Esophagus (tissue), 2 donors: ENCODE measurements around the gene CBL. TPM values are rescaled to one million over a fixed set of nuclear protein-coding genes. Genes with fewer than 3 reads are reported as not detected.

ENCODE experiments used
- H3K27ac ChIP-seq, 2 donors: one replicate each; pipeline ENCODE4 v1.5.1; 2013; ENCODE audit warnings: low read depth in 2 of 2, mild to moderate bottlenecking in 2 of 2, inconsistent platforms in 1 of 2, low read length in 1 of 2, moderate library complexity in 1 of 2
- H3K27me3 ChIP-seq, 2 donors: one replicate each; pipeline ENCODE4 v1.6.1; 2013; ENCODE audit warnings: low read length in 2 of 2, control low read depth in 1 of 2, mild to moderate bottlenecking in 1 of 2; ENCODE audit not compliant: insufficient read depth in 2 of 2, control insufficient read depth in 1 of 2
- H3K36me3 ChIP-seq, 2 donors: one replicate each; pipeline ENCODE4 v1.6.1; 2013; ENCODE audit warnings: low read length in 1 of 2; ENCODE audit not compliant: control insufficient read depth in 2 of 2, insufficient read depth in 2 of 2
- H3K4me1 ChIP-seq, 2 donors: one replicate each; pipeline ENCODE4 v1.6.1; 2013; ENCODE audit warnings: low read length in 1 of 2; ENCODE audit not compliant: control insufficient read depth in 2 of 2, insufficient read depth in 2 of 2
- H3K4me3 ChIP-seq, 2 donors: one replicate each; pipeline ENCODE4 v1.5.1; 2013; ENCODE audit warnings: low read length in 2 of 2, mild to moderate bottlenecking in 2 of 2, low read depth in 1 of 2, moderate library complexity in 1 of 2
- H3K9me3 ChIP-seq, 2 donors: one replicate each; pipeline ENCODE4 v1.6.1; 2013; ENCODE audit warnings: mild to moderate bottlenecking in 2 of 2, low read depth in 1 of 2, low read length in 1 of 2, moderate library complexity in 1 of 2; ENCODE audit not compliant: control insufficient read depth in 2 of 2, insufficient read depth in 1 of 2
- WGBS, 2 donors: extraction: QIAGEN DNeasy Blood & Tissue Kit; methylation state at CpG; one replicate each; pipeline ENCODE4 v1.1.7; 2013; 5-methylcytosine and 5-hydroxymethylcytosine counted together
- polyA plus RNA-seq, 2 donors: library from polyadenylated mRNA; stranded (reverse); fragments of 200-250 nt; gene quantifications; one replicate each; pipeline ENCODE4 v1.2.3, GENCODE V29; 2013
- donor health status: healthy with polysubstance abuse.
- donor health status: Bipolar disorder and iron deficiency.

The CBL gene
- polyA plus RNA-seq, 2 donors = 3.0 to 6.2 TPM

- peaks cover 0 to 21% of the 10 kb centered on the region in 2 donors for H3K36me3 ChIP-seq
- 96 to 97% methylated on average over 9 of the region's 9 CpGs for WGBS, 2 donors
- H3K4me1 ChIP-seq = no peaks in the 10 kb centered on the region
- H3K9me3 ChIP-seq = no peaks in the 10 kb centered on the region
- H3K27me3 ChIP-seq = no peaks in the 10 kb centered on the region
- no peak overlapping the region for H3K27ac ChIP-seq
- no peak overlapping the region for H3K4me3 ChIP-seq
Measured at GRCh38 chr11:119299416-119299815, 93.3 kb downstream of the CBL start.

GRCh38 chr11:119300198-119300964 lies 94.2 kb downstream of the CBL start:
- no peak overlapping the region for H3K27ac ChIP-seq
- peaks cover 0 to 21% of the 10 kb centered on the region in 2 donors for H3K36me3 ChIP-seq
- no peaks in the 10 kb centered on the region for H3K27me3 ChIP-seq
- 74 to 85% methylated on average over 3 of the region's 3 CpGs for WGBS, 2 donors
- H3K9me3 ChIP-seq = no peaks in the 10 kb centered on the region
- H3K4me1 ChIP-seq = no peaks in the 10 kb centered on the region
- H3K4me3 ChIP-seq = no peak overlapping the region

GRCh38 chr11:119303227-119303718 lies 97.1 kb downstream of the CBL start:
- H3K4me1 ChIP-seq = peaks cover 2 to 3% of the 10 kb centered on the region in 2 donors
- no peaks in the 10 kb centered on the region for H3K9me3 ChIP-seq
- no peak overlapping the region for H3K4me3 ChIP-seq
- no peaks in the 10 kb centered on the region for H3K27me3 ChIP-seq
- 88 to 89% methylated on average over 5 of the region's 5 CpGs for WGBS, 2 donors
- no peak overlapping the region for H3K27ac ChIP-seq
- H3K36me3 ChIP-seq = peaks cover 0 to 22% of the 10 kb centered on the region in 2 donors

- H3K27ac ChIP-seq = peak overlapping the region; percentile 32 to 70
- WGBS, 2 donors = 82 to 86% methylated on average over 7 of the region's 7 CpGs
- H3K27me3 ChIP-seq = no peaks in the 10 kb centered on the region
- peaks cover 2 to 3% of the 10 kb centered on the region in 2 donors for H3K4me1 ChIP-seq
- H3K4me3 ChIP-seq = no peak overlapping the region
- H3K9me3 ChIP-seq = no peaks in the 10 kb centered on the region
- H3K36me3 ChIP-seq = peaks cover 0 to 18% of the 10 kb centered on the region in 2 donors
Measured at GRCh38 chr11:119305556-119306372, 99.6 kb downstream of the CBL start.

GRCh38 chr11:119306373-119306890 lies 100.3 kb downstream of the CBL start:
- Histone ChIP-seq H3K27me3 (no peaks in the 10 kb centered on the region), H3K4me3 (no peak overlapping the region), H3K9me3 (no peaks in the 10 kb centered on the region), H3K36me3 (peaks cover 0 to 17% of the 10 kb centered on the region in 2 donors), H3K27ac (peak overlapping the region; percentile 32 to 70), H3K4me1 (peaks cover 3 to 7% of the 10 kb centered on the region in 2 donors)
- WGBS, 2 donors = 68% methylated on average over 5 of the region's 5 CpGs

GRCh38 chr11:119307219-119307618 lies 101.1 kb downstream of the CBL start:
- Histone ChIP-seq H3K4me3 (no peak overlapping the region), H3K27ac (peak overlapping the region in 1 of 2 donors; percentile 59), H3K9me3 (no peaks in the 10 kb centered on the region), H3K27me3 (no peaks in the 10 kb centered on the region), H3K36me3 (peaks cover 0 to 13% of the 10 kb centered on the region in 2 donors), H3K4me1 (peaks cover 3 to 7% of the 10 kb centered on the region in 2 donors)
- WGBS, 2 donors = 84 to 88% methylated on average over 1 of the region's 1 CpG

GRCh38 chr11:119307974-119308373 lies 101.8 kb downstream of the CBL start:
- H3K36me3 ChIP-seq = peaks cover 0 to 13% of the 10 kb centered on the region in 2 donors
- peaks cover 3 to 7% of the 10 kb centered on the region in 2 donors for H3K4me1 ChIP-seq
- H3K27ac ChIP-seq = peak overlapping the region in 1 of 2 donors; percentile 50
- no peaks in the 10 kb centered on the region for H3K27me3 ChIP-seq
- H3K9me3 ChIP-seq = no peaks in the 10 kb centered on the region
- 68 to 74% methylated on average over 5 of the region's 5 CpGs for WGBS, 2 donors
- H3K4me3 ChIP-seq = no peak overlapping the region

GRCh38 chr11:119309411-119309810 lies 103.3 kb downstream of the CBL start:
- WGBS, 2 donors = 86 to 93% methylated on average over 11 of the region's 11 CpGs
- Histone ChIP-seq H3K4me3 (no peak overlapping the region), H3K27me3 (no peaks in the 10 kb centered on the region), H3K27ac (peak overlapping the region in 1 of 2 donors; percentile 44), H3K4me1 (peaks cover 3 to 7% of the 10 kb centered on the region in 2 donors), H3K9me3 (no peaks in the 10 kb centered on the region), H3K36me3 (peaks cover 0 to 8% of the 10 kb centered on the region in 2 donors)

- no peak overlapping the region for H3K4me3 ChIP-seq
- H3K27ac ChIP-seq = peak overlapping the region in 1 of 2 donors; percentile 22
- 81 to 84% methylated on average over 17 of the region's 17 CpGs for WGBS, 2 donors
- peaks cover 4 to 7% of the 10 kb centered on the region in 2 donors for H3K4me1 ChIP-seq
- H3K36me3 ChIP-seq = peaks cover 0 to 11% of the 10 kb centered on the region in 2 donors
- H3K27me3 ChIP-seq = no peaks in the 10 kb centered on the region
- no peaks in the 10 kb centered on the region for H3K9me3 ChIP-seq
Measured at GRCh38 chr11:119309953-119310681, 104.0 kb downstream of the CBL start.
